ENCODE data around the gene LAMA2.
"Not testable (repeated sequence)": the region's sequence is repeated elsewhere in the genome, so short reads cannot be mapped to it uniquely, and the experiment has no call there.

The LAMA2 gene

GRCh38 chr6:129120856-129121638 is 238.1 kb downstream of the LAMA2 start:
- DNase-seq (ENCODE audit: low spot score) (no peak), FAIRE-seq (no peak)

GRCh38 chr6:129124347-129124746 is 241.4 kb downstream of the LAMA2 start:
- FAIRE-seq: no peak
- DNase-seq (ENCODE audit: low spot score): no peak

- DNase-seq (ENCODE audit: low spot score) (no peak), FAIRE-seq (no peak)
Measured at GRCh38 chr6:129130106-129130505, 247.2 kb downstream of the LAMA2 start.

- FAIRE-seq: no peak
Measured at GRCh38 chr6:129130959-129131681, 248.2 kb downstream of the LAMA2 start.

GRCh38 chr6:129133770-129134192 is 250.8 kb downstream of the LAMA2 start:
- DNase-seq (ENCODE audit: low spot score): no peak
- no peak for FAIRE-seq

More at GRCh38 chr6:129130959-129131681, 248.2 kb downstream of the LAMA2 start:
- DNase-seq (ENCODE audit: low spot score): no peak

- FAIRE-seq (no peak), DNase-seq (ENCODE audit: low spot score) (no peak)
Measured at GRCh38 chr6:129134535-129134934, 251.6 kb downstream of the LAMA2 start.

- FAIRE-seq (no peak), DNase-seq (ENCODE audit: low spot score) (no peak)
Measured at GRCh38 chr6:129135451-129135850, 252.5 kb downstream of the LAMA2 start.

GRCh38 chr6:129136751-129137150 is 253.8 kb downstream of the LAMA2 start:
- no peak for DNase-seq (ENCODE audit: low spot score)
- FAIRE-seq: no peak

- FAIRE-seq: no peak
- DNase-seq (ENCODE audit: low spot score): no peak
Measured at GRCh38 chr6:129138739-129139405, 255.9 kb downstream of the LAMA2 start.

GRCh38 chr6:129140526-129140925 is 257.6 kb downstream of the LAMA2 start:
- no peak for DNase-seq (ENCODE audit: low spot score)
- no peak for FAIRE-seq

GRCh38 chr6:129141499-129141898 is 258.6 kb downstream of the LAMA2 start:
- no peak for DNase-seq (ENCODE audit: low spot score)
- no peak for FAIRE-seq

- FAIRE-seq: no peak
- no peak for DNase-seq (ENCODE audit: low spot score)
Measured at GRCh38 chr6:129146902-129147301, 264.0 kb downstream of the LAMA2 start.

- DNase-seq (ENCODE audit: low spot score): no peak
- no peak for FAIRE-seq
Measured at GRCh38 chr6:129150507-129150906, 267.6 kb downstream of the LAMA2 start.

- DNase-seq (ENCODE audit: low spot score): no peak
Measured at GRCh38 chr6:129153257-129153656, 270.3 kb downstream of the LAMA2 start.

GRCh38 chr6:129159242-129159641 is 276.3 kb downstream of the LAMA2 start:
- not testable (repeated sequence) for FAIRE-seq
- peak; percentile 20 for DNase-seq (ENCODE audit: low spot score)

More at GRCh38 chr6:129153257-129153656, 270.3 kb downstream of the LAMA2 start:
- FAIRE-seq: no peak

GRCh38 chr6:129162605-129163004 is 279.7 kb downstream of the LAMA2 start:
- DNase-seq (ENCODE audit: low spot score) (no peak), FAIRE-seq (no peak)

- DNase-seq (ENCODE audit: low spot score): no peak
- no peak for FAIRE-seq
Measured at GRCh38 chr6:129163551-129163950, 280.6 kb downstream of the LAMA2 start.

GRCh38 chr6:129164032-129164431 is 281.1 kb downstream of the LAMA2 start:
- DNase-seq (ENCODE audit: low spot score) (no peak), FAIRE-seq (no peak)

GRCh38 chr6:129172279-129172995 is 289.5 kb downstream of the LAMA2 start:
- not testable (repeated sequence) for FAIRE-seq

GRCh38 chr6:129175066-129175465 is 292.1 kb downstream of the LAMA2 start:
- FAIRE-seq (no peak), DNase-seq (ENCODE audit: low spot score) (no peak)

More at GRCh38 chr6:129172279-129172995, 289.5 kb downstream of the LAMA2 start:
- not testable (repeated sequence) for DNase-seq (ENCODE audit: low spot score)

GRCh38 chr6:129177801-129178200 is 294.9 kb downstream of the LAMA2 start:
- no peak for FAIRE-seq
- no peak for DNase-seq (ENCODE audit: low spot score)
